GM18861 (cell line): Measurements from ENCODE around the gene CARM1.
A peak's percentile ranks its signal among the peaks of the same experiment; 100 is the strongest.
"Not testable (repeated sequence)": the region's sequence is repeated elsewhere in the genome, so short reads cannot be mapped to it uniquely, and the experiment has no call there.

Source experiments
- ATAC-seq: cut with Tn5 transposase; IDR thresholded peaks from one replicate; pipeline ENCODE4 v1.9.1; 2021; ENCODE audit not compliant: unreplicated experiment

CARM1 gene

DNA sequence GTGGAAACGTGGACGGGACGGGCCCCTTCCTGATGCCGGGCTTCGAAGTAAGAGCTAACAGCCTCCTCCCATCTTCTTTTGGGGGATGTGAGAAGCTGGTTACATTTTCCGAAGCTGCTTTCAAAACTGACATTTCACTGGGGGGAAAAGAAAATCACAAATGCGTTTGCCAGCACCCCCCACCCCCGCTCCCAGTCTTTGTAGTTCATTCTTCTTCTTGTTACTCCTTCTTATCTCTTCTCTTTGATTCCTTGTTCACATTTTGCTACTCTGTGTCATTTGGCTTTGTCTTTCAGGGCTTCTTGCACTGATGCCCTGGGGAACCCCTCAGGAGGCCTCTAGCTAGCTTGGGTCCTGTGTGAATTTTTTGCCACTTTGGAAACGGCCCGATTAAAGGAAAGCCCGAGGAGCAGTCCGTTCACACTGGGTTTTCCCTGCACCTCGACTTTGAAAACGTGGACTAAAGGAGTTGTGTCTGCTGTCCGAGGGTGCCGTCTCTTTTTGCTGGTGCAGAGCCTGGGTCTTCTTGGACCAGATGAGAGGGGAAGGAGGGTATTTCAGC lies 1.3 kb downstream of the CARM1 start:
- no peak for ATAC-seq

DNA sequence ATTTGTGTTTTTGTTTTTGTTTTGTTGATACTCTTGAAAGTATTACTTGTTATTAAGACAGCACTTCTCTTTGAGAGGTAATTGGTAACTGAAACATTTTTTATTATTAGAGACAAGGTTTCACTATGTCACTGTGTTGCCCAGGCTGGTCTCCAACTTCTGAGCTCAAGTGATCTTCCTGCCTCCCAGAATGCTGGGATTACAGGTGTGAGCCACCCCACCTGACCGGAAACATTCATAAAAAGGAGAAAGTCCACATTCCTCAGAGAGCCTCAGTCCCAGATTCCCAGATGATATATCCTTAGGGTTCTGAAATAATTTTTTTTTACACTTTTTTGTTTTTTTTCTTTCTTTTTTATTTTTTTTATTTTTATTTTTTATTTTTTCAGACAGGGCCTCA lies 2.7 kb downstream of the CARM1 start:
- ATAC-seq: no peak

DNA sequence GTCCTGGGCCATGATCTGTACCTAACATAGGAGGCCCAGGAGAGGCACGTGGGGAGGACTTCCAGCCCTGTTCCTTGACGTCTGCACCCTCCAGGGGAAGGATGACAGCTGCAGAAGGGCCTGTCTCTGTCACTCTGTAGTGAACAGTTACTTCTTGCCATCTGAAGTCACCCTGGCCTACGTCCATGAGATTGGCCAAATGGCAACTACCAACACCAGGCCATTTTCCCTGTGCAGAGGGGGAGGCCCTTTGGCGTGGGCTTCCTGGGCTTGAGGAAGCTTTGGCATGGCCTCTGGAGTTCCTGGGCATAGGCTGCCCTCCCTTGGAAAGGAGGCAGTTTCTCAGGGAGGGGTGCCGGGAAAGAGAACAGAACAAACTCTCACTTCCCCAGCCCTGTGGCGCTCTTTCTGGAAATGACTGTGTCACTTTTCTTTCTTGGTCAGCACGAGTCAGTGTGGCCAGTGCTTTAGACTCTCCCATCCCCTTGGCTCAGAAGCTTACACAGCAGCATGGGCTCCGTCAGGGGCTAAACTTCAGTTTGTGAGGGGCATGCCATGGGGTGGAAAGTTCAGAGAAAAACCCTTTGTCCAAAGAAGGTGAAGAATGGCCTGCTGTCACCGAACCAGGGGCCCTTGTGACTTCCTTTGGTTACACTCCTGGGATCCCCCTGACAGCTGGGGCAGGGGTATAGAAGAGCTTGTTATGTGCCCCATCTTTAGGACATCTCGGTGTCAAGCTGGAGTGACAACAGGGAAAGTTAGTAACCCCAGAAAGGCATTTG lies 5.3 kb downstream of the CARM1 start:
- peak; percentile 44 for ATAC-seq

GRCh38 chr19:10877608-10878007 lies 6.3 kb downstream of the CARM1 start:
- not testable (repeated sequence) for ATAC-seq

- no peak for ATAC-seq
Measured at GRCh38 chr19:10878253-10878652, 6.9 kb downstream of the CARM1 start.

DNA sequence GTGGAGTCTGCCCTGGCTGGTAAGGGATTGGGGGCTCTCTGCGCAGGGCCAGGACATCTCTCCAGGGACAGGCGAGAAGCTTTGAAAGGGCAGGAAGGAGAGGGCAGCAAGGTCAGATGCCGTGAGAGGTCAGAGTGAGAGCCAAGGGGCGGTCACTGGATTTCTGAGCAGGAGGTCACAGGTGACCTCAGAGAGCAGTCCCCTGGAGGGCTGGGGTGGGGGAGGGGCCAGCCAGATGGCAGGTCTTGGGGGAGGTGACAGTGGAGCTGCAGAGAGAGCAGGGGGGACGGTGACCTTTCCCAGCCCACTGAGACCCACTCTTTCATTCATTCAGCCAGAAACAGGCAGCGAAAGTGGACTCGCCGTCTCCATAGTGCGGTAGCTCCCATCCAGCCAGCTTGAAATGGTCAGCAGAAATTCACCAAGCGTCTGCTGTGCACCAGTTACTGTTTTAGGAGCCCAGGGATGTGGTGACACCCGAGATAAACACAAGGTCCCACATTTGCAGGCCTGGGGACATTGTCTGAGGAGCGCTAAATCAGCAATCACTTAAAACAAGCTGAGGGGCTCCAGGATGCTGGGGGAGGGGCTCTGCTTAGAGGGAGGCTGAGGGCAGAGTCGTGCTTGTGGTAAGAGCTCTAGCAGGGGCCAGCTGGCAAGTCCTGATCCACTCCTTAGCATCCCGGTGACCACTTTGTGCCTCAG lies 10.2 kb downstream of the CARM1 start:
- ATAC-seq: no peak

- ATAC-seq: no peak
Measured at GRCh38 chr19:10882108-10882457, 10.7 kb downstream of the CARM1 start.

DNA sequence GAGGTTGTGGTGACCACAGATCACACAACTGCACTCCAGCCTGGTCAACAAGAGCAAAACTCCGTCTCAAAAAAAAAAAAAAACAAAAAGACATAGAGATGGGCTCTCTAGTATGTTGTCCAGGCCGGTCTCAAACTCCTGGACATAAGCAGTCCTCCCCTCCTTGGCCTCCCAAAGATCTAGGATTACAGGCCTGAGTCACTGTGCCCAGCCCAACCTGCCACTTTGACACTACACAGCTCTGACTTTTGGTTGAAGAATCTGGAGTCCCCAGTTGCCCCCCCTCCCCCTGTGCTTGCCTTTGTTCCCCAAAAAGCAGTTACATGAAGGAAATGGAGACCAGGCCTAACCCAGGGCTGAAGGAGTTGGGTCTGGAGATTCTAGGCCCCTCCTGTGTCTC lies 12.9 kb downstream of the CARM1 start:
- no peak for ATAC-seq

- no peak for ATAC-seq
Measured at GRCh38 chr19:10885201-10886169, 14.1 kb downstream of the CARM1 start.

DNA sequence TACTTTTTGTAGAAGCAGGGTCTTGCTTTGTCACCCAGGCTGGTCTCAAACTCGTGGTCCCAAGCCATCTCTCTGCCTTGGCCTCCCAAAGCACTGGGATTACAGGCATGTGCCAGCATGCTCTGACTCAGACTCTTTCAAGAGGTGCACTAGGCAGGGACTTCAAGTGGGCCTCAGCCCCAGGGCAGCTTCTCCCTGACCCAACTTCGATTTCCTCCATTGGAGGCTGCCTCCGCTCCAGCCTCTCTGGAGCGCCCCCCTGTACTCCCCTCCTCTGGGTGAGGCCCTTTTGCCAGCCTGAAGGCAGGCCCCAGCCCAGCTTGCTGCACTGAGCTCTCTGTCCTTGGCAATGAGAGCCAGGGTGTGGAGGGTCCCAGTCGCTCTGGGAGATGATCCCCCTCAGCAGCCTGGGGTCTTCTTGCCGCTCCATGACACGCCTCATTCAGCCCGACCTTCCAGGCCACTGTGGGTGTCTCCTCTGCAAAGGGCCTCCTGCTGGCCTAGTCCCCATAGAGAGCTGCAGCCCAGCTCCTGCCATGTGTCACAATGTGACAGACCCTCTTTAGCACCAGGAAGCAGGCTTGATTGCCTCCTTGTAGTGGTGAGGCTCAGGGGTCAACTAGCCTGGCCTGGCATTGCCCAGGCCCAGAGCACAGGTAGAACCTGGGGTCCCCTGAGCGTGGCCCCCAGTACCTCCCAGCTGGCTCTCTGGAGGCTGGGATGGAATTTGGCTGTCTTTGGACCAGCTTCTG lies 16.4 kb downstream of the CARM1 start:
- ATAC-seq: no peak

GRCh38 chr19:10888421-10888866 lies 17.1 kb downstream of the CARM1 start:
- ATAC-seq: no peak

DNA sequence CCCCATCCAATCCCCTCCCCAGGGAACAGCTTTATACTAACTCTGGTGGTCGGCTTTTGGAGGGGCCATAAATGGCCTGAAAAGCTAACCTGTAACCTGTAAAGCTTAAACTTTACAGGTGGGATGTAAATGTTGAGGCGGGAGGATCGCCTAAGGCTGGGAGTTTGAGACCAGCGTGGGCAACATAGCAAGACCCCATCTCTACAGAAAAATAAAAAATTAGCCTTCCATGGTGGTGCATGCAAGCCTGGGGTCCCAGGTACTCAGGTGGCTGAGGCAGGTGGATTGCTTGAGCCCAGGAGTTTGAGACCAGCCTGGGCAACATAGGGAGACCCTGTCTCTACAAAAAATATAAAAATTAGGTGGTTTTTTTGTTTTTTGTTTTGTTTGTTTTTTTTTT lies 18.5 kb downstream of the CARM1 start:
- no peak for ATAC-seq

DNA sequence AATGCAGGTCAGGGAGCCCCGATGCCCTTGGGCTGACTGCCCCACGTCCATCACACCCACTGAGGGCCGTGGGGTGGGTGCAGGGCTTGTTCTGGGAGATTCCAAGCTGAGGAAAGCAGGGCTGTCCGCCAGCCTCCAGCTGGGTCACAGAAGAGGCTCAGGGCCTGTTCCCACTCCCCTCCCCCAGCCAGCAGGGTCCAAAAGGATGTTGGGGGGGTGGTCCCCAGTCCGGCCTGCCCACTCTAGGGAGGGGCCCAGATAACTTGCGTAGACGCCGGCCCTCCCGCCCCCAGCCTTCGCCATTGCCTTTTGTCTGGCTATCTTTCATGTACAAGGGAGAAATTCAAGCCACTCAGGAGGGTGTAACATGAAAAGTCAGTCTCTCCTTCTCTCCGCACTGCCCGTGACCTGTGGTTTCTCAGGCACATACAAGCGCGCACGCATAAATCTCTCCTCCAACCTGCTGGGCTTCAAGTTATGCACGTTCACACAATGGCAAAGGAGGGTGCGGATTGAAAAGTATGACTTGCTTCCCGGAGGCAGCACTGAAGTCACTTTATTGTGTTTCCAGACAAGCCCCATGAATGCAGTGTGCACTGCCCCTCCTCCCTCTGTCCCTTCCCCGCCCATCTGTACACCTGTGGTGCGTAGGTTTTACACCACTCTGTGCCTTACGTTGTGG lies 20.2 kb downstream of the CARM1 start:
- no peak for ATAC-seq

DNA sequence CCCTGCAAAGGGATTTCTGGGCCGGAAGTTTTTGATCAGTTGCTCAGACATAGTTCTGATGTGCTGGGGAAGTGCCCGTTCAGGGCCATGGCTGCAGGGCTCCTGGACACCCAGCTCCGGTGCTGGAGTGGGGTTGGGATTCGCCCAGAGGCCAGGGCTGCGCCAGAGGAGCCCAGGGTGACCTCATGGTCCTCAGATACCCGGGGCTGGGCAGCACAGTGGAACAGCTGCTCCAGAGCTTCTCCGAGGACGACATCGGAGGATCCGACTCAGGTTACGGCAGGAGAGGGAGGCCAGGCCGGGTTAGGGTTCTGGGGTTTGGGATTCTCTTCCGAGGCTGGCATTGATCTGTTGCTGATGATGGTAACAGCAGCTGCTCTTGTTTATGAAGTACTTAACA lies 20.9 kb downstream of the CARM1 start:
- ATAC-seq: no peak

- ATAC-seq: no peak
Measured at GRCh38 chr19:10894911-10895213, 23.5 kb downstream of the CARM1 start.

DNA sequence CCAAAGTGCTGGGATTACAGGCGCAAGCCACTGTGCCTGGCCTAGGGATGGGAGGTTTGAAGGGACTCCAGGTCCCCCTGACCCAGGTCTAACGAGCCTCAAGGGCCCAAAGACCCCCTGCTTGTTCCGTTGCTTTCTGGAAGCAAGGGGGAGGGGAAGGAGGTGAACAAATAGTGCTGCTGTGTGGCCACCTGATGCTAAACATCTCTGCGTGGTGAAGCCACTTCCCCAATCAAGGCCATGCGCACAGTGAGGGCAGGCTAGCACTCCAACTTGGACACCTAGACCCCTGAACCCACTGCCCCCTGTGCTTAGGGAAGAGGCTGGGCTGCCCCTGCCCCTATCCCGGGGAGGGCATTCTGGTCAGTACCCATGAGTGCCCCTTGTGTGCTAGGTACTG lies 24.0 kb downstream of the CARM1 start:
- ATAC-seq: no peak

GRCh38 chr19:10895920-10896319 lies 24.6 kb downstream of the CARM1 start:
- no peak for ATAC-seq

- no peak for ATAC-seq
Measured at GRCh38 chr19:10896851-10897526, 25.6 kb downstream of the CARM1 start.

DNA sequence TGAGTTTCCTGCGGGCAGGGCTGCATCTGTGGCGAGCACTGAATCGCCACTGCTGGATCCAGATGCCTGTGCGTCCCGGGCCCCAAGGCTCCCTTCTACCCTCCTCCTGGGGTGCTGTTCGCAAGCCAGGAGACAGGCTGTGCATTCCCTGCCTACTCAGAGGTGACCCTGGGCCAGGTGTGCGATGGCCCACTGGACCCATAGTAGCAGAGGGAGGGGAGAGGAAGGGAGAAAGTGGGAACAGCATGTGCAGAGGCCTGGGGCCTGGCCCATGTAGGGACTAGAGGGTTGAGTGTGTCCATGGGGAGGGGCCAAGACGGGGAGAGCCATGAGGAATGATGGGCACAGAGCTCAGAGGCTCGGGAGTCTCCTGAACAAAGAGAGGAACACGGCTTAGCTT lies 27.3 kb downstream of the CARM1 start:
- no peak for ATAC-seq
